HG03460 (cell line): ENCODE results near the gene C19orf73.
"Not testable (repeated sequence)": the region's sequence is repeated elsewhere in the genome, so short reads cannot be mapped to it uniquely, and the experiment has no call there.

Source experiments
- ATAC-seq: cut with Tn5 transposase; IDR thresholded peaks from one replicate; pipeline ENCODE4 v1.9.1; 2021; ENCODE audit not compliant: unreplicated experiment

C19orf73 gene

GRCh38 chr19:49148784-49149651, 30.1 kb upstream of the C19orf73 start:
- ATAC-seq = no peak

- no peak for ATAC-seq
Observed at GRCh38 chr19:49148044-49148682, 29.2 kb upstream of the C19orf73 start.

GRCh38 chr19:49146408-49146770, 27.4 kb upstream of the C19orf73 start:
- not testable (repeated sequence) for ATAC-seq

GRCh38 chr19:49145573-49146407, 26.8 kb upstream of the C19orf73 start:
- ATAC-seq = no peak

GRCh38 chr19:49142866-49143335, 24.0 kb upstream of the C19orf73 start:
- ATAC-seq = no peak

- ATAC-seq = no peak
Observed at GRCh38 chr19:49141352-49141751, 22.4 kb upstream of the C19orf73 start.

GRCh38 chr19:49140951-49141350, 22.0 kb upstream of the C19orf73 start:
- no peak for ATAC-seq

GRCh38 chr19:49136771-49137171, 17.8 kb upstream of the C19orf73 start:
- no peak for ATAC-seq

- no peak for ATAC-seq
Observed at GRCh38 chr19:49135686-49136085, 16.7 kb upstream of the C19orf73 start.

- no peak for ATAC-seq
Observed at GRCh38 chr19:49133621-49134454, 14.9 kb upstream of the C19orf73 start.

- no peak for ATAC-seq
Observed at GRCh38 chr19:49132974-49133609, 14.1 kb upstream of the C19orf73 start.

GRCh38 chr19:49130325-49130724, 11.4 kb upstream of the C19orf73 start:
- no peak for ATAC-seq

- no peak for ATAC-seq
Observed at GRCh38 chr19:49129238-49129583, 10.3 kb upstream of the C19orf73 start.

GRCh38 chr19:49128545-49129237, 9.7 kb upstream of the C19orf73 start:
- no peak for ATAC-seq

GRCh38 chr19:49127674-49128544, 9.0 kb upstream of the C19orf73 start:
- peak; percentile 84 for ATAC-seq

GRCh38 chr19:49127225-49127624, 8.3 kb upstream of the C19orf73 start:
- ATAC-seq = not testable (repeated sequence)

GRCh38 chr19:49126575-49126974, 7.6 kb upstream of the C19orf73 start:
- ATAC-seq = no peak

- ATAC-seq = no peak
Observed at GRCh38 chr19:49125025-49125731, 6.2 kb upstream of the C19orf73 start.
